Measurements from ENCODE around the gene CUL5. TPM values are rescaled to one million over a fixed set of nuclear protein-coding genes. Genes with fewer than 3 reads are reported as not detected.
A peak's percentile ranks its signal among the peaks of the same experiment; 100 is the strongest.

The CUL5 gene
- total and polyA plus RNA-seq, 2 experiments from 2014 or later = 26.0 to 40.9 TPM

- TF ChIP-seq, protein P1, sequence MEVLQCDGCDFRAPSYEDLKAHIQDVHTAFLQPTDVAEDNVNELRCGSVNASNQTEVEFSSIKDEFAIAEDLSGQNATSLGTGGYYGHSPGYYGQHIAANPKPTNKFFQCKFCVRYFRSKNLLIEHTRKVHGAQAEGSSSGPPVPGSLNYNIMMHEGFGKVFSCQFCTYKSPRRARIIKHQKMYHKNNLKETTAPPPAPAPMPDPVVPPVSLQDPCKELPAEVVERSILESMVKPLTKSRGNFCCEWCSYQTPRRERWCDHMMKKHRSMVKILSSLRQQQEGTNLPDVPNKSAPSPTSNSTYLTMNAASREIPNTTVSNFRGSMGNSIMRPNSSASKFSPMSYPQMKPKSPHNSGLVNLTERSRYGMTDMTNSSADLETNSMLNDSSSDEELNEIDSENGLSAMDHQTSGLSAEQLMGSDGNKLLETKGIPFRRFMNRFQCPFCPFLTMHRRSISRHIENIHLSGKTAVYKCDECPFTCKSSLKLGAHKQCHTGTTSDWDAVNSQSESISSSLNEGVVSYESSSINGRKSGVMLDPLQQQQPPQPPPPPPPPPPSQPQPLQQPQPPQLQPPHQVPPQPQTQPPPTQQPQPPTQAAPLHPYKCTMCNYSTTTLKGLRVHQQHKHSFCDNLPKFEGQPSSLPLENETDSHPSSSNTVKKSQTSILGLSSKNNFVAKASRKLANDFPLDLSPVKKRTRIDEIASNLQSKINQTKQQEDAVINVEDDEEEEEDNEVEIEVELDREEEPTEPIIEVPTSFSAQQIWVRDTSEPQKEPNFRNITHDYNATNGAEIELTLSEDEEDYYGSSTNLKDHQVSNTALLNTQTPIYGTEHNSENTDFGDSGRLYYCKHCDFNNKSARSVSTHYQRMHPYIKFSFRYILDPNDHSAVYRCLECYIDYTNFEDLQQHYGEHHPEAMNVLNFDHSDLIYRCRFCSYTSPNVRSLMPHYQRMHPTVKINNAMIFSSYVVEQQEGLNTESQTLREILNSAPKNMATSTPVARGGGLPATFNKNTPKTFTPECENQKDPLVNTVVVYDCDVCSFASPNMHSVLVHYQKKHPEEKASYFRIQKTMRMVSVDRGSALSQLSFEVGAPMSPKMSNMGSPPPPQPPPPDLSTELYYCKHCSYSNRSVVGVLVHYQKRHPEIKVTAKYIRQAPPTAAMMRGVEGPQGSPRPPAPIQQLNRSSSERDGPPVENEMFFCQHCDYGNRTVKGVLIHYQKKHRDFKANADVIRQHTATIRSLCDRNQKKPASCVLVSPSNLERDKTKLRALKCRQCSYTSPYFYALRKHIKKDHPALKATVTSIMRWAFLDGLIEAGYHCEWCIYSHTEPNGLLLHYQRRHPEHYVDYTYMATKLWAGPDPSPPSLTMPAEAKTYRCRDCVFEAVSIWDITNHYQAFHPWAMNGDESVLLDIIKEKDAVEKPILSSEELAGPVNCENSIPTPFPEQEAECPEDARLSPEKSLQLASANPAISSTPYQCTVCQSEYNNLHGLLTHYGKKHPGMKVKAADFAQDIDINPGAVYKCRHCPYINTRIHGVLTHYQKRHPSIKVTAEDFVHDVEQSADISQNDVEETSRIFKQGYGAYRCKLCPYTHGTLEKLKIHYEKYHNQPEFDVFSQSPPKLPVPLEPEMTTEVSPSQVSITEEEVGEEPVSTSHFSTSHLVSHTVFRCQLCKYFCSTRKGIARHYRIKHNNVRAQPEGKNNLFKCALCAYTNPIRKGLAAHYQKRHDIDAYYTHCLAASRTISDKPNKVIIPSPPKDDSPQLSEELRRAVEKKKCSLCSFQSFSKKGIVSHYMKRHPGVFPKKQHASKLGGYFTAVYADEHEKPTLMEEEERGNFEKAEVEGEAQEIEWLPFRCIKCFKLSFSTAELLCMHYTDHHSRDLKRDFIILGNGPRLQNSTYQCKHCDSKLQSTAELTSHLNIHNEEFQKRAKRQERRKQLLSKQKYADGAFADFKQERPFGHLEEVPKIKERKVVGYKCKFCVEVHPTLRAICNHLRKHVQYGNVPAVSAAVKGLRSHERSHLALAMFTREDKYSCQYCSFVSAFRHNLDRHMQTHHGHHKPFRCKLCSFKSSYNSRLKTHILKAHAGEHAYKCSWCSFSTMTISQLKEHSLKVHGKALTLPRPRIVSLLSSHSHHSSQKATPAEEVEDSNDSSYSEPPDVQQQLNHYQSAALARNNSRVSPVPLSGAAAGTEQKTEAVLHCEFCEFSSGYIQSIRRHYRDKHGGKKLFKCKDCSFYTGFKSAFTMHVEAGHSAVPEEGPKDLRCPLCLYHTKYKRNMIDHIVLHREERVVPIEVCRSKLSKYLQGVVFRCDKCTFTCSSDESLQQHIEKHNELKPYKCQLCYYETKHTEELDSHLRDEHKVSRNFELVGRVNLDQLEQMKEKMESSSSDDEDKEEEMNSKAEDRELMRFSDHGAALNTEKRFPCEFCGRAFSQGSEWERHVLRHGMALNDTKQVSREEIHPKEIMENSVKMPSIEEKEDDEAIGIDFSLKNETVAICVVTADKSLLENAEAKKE (CRISPR knock-in tag; IDR thresholded peaks at IDR 0.05) = no peak
Measured at GRCh38 chr11:108019870-108020540, 11.3 kb downstream of the CUL5 start (continued).

DNA sequence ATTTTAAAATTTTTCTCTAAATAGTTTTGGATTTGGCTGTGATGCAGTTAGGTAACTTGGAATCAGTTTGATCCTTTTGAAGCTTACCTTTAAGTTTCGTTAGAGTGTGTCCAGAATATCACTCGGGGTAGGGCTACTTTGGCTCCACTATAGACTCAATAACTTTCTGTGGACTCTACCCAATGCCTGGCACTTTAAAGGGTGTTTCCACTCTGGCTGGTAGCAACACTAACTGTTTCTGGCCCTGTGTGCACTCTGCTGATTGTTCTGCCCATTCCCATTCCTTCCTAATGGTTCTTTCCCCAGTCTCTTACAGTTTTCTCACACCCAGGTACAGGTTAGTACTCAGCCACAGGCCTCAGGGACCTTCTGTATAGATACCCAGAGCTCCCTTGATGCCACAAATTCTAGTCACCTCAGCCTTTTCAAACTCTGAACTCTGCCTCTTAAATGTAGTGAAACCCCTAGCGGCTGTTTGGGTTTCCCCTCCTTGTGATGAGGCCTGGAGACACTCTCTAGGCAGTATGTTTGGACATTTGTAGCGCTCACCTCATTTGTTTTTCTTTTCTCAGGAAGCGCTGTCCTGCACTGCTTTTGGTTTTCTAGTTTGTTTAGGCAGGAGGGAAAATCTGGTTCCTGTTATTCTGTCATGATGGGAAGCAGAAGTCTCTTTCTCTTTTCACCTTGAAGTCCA lies 16.8 kb downstream of the CUL5 start:
- Mint-ChIP-seq H3K36me3 (ENCODE audit: low read depth) (no peaks in the 10 kb centered on the region), H3K27me3 (ENCODE audit: insufficient read depth, low read depth, poor library complexity) (no peaks in the 10 kb centered on the region), H3K9me3 (no peaks in the 10 kb centered on the region), H3K4me1 (peaks cover 5% of the 10 kb centered on the region; the same call in 1 of the 3 replicates), H3K4me3 (no peak overlapping the region), H3K27ac (no peak overlapping the region)
- Histone ChIP-seq H3K27ac (ENCODE audit: low read depth) (no peak overlapping the region), H3K27me3 (ENCODE audit: insufficient read depth) (no peaks in the 10 kb centered on the region), H2AFZ (no peak overlapping the region), H3K9me2 (ENCODE audit: insufficient read depth) (no peaks in the 10 kb centered on the region), H3F3A (replicated peaks; ENCODE audit: low read depth) (0 out of 2 replicates have a peak, but pooled peaks cover 5% of the 10 kb centered on the region), H3K4me2 (no peak overlapping the region), H3K36me3 (ENCODE audit: insufficient read depth) (no peaks in the 10 kb centered on the region), H4K20me1 (replicated peaks; ENCODE audit: insufficient read depth) (peaks cover 19% of the 10 kb centered on the region), H3K4me1 (ENCODE audit: insufficient read depth) (no peaks in the 10 kb centered on the region), H3K4me3 (no peak overlapping the region), H3K79me2 (replicated peaks; ENCODE audit: insufficient read depth) (peaks cover 99% of the 10 kb centered on the region)
- DNase-seq (ENCODE audit: low spot score) (peak; percentile 52), ATAC-seq (peak; percentile 27; the same call in 2 of the 3 replicates)
- TF ChIP-seq STAT1 (IDR thresholded peaks at IDR 0.05; ENCODE audit: unreplicated experiment) = no peak
- no peak for TF ChIP-seq ZNF114 (CRISPR knock-in tag; IDR thresholded peaks at IDR 0.05)
- no peak for TF ChIP-seq ETS1 (IDR thresholded peaks at IDR 0.05)
- TF ChIP-seq CREB1 (CRISPR knock-in tag; IDR thresholded peaks at IDR 0.05; ENCODE audit: low read depth) = no peak
- TF ChIP-seq, protein P2, sequence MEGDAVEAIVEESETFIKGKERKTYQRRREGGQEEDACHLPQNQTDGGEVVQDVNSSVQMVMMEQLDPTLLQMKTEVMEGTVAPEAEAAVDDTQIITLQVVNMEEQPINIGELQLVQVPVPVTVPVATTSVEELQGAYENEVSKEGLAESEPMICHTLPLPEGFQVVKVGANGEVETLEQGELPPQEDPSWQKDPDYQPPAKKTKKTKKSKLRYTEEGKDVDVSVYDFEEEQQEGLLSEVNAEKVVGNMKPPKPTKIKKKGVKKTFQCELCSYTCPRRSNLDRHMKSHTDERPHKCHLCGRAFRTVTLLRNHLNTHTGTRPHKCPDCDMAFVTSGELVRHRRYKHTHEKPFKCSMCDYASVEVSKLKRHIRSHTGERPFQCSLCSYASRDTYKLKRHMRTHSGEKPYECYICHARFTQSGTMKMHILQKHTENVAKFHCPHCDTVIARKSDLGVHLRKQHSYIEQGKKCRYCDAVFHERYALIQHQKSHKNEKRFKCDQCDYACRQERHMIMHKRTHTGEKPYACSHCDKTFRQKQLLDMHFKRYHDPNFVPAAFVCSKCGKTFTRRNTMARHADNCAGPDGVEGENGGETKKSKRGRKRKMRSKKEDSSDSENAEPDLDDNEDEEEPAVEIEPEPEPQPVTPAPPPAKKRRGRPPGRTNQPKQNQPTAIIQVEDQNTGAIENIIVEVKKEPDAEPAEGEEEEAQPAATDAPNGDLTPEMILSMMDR (conservative IDR thresholded peaks at IDR 0.05; ENCODE audit: low read depth in 2 of 2) = 0 out of 4 replicates have a peak, but pooled peaks of 1 of the 2 experiments have one; percentile 7
- no peak for TF ChIP-seq ZNF331 (CRISPR knock-in tag; IDR thresholded peaks at IDR 0.05; ENCODE audit: low read depth)
